Raji (cell line): ENCODE results near the gene MLANA.

Experiments used
- POLR2A ChIP-seq: IDR thresholded peaks from 2 replicates; pipeline ENCODE4 v1.6.1; 2011; ENCODE audit warnings: low read depth, low read length, control low read depth; ENCODE audit not compliant: insufficient read depth

Gene MLANA

DNA sequence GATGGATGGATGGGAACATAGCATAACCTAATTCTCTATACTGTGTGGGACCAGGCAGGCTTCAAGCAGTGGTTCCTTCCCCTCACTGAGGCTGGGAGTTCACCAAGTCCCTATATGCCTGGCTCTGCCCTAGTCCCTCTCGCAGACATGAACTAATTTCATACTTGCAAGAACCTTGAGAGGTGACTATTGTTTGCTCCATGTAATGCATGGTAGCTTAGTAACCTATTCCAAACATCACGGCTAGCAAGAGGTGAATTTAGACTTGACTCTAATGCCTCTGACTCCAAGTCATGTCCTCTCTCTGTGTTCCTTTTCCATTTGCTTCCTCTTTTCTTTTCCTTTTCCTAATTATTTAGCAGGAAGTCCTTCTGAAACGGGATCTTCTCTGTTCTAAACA lies 31.9 kb upstream of the MLANA start:
- no peak for TF ChIP-seq POLR2A

DNA sequence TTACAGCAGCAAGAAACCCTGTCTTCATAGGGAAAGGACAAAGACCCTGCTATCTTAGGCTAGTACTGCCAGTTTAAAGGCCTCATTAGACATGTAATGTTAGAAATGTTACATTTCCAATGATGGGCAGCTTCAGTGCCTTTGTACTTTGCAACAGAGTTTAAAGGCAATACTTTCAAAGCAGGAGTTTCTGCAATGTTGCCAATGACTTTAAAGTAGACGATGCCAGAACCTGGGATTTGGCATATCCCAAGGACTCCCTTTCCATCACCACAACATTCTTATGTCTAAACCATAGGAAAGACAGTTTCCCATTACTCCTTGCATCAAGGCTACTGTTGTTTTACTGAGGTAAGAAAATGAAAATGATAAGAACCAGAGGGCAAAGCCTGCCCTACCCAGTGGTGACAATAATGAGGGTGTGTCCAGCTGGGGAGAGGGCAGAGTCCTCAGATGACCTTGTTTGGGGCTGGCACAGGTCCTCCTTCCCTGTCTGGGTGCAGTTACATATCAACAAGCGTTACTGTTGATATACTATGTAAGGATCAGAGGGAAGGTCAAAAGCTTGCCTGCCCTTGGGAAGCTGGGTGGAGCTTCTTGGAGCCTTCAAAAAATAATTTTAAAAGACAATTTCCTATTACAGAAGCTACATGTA lies 27.5 kb upstream of the MLANA start:
- no peak for TF ChIP-seq POLR2A

DNA sequence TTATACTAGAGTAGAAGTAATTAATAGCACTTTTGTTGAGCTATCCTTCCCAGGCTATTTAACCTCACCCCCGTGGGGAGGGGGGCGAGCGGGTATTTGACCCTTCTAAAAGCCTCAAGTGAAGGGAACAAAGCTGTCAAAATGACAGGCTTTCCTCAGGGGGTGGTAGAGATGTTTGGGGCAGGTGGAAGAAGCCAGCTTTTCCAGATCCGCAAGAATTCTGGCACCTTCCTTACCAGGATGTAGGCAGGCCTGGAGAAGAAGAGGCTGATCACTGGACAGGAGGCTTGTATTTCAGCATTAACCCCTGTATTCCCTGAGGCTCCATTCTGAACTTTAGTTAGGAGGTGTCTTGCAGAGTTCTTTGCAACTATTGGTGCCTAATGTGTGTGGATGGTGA lies 26.2 kb upstream of the MLANA start:
- TF ChIP-seq POLR2A: no peak

DNA sequence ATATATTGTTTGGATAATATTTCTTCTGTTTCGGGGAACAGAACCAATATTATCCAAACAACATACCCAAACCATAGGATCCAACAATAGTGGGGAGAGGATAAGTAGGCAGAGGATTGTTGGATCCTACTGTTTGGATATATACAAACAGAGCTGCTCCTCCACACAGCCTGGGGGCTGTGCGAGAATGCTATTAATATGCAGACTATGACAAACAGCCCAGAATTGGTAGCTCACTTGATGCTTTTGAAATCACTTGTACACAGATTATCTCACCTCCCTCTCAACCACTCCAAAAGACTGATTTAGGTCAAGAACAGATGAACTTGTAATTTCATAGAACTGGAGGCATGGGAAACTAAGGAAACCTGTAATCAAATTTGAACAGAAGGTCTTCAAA lies 24.4 kb upstream of the MLANA start:
- no peak for TF ChIP-seq POLR2A

DNA sequence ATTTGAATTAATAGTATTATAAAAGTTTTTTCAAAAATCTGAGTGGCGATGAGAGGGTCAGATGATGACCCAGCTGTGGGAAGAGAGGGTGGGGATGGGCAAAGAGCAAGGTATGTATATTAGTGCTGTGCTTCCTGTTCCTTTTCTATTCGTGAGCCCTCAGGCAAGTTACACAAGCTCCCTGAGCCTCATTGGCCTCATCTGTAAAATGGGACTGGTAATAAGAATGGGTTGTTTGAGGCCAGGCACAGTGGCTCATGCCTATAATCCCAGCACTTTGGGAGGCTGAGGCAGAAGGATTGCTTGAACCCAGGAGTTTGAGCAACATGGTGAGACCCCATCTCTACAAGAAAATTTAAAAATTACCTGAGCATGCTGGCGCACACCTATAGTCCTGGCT lies 24.0 kb upstream of the MLANA start:
- TF ChIP-seq POLR2A: no peak

DNA sequence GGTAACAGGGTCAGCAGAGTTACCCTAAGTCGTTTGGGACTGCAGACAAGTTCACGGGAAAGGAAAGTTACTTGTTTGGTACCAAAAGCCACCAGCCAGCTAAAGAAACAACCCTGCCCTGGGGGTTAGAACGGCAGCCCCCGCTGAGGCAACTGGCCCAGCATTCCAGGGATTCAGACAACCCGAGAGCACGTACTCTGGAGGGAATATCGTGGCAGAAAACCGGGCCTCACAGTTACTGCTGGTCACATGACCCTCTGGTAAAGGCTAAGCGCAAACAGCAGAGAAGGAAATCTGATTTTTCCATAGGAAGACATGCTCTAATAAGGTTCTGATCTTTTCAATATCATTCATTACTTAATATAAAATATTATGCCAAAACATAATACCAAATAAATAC lies 22.5 kb upstream of the MLANA start:
- no peak for TF ChIP-seq POLR2A

DNA sequence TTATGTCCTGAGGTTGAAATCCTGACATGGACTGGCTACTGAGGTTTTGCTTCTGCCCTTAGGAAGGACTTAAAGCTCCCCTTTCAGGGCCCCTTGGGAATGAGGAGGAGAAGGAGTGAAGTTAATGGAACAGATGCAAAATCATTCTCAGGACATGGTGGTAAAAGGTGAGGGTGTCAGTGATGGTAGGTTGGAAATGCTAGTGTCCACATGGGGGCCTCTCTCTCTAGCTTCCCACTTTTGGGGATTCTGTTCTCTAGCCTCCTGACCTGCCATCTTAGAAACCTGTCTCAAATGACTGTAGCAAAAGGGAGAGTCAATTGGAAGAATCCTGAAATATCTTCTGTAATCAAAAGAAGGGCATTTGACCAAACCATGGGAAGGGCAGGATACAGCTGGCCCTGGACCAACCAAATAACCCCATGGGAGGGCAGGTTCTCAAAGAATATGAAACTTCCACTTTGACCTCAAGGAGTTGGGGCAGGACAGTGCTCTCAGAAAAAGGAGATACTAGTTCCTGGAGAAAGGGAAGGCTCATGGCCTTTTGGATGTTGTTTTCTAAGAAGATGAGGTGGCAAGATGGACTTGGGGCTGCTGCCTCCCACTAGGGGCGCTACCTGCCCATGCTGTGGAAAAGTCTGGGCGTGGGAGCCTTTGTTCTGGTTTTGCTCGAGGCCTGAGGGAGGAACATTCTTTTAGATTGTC lies 21.2 kb upstream of the MLANA start:
- no peak for TF ChIP-seq POLR2A

DNA sequence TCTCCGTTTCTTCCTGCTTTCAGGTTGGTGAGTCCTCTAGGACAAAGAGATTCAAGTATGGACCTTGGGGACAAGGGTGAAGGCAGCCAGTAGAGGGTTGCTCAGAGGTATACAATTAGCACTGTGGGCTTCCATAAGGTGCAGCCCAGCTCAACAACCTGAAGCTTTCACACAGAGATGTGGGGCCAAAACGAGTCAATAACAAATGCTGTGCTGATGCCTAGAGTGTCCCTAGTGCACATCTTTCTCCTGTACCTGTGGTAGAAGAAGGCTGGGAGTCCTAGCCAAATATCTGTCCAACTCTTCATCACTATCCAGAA lies 20.7 kb upstream of the MLANA start:
- no peak for TF ChIP-seq POLR2A

DNA sequence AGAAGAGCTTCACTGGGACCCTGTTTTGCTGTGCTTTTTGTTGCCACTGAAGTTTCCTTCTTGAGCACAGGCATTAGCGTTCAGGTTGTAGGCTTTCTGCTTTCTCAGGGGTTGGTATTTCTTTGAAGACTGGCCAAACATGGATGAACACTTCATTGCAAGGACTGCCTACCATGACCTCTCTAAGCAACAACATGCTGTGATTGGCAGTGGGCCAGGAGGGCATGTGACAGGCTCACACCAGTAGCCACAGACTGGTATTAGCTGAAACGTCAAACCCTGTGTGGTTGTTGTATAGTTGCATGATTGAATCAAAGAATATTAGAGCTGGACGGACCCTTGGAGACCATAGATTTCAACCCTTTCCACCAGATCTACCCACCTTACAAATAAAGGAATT lies 20.0 kb upstream of the MLANA start:
- no peak for TF ChIP-seq POLR2A

DNA sequence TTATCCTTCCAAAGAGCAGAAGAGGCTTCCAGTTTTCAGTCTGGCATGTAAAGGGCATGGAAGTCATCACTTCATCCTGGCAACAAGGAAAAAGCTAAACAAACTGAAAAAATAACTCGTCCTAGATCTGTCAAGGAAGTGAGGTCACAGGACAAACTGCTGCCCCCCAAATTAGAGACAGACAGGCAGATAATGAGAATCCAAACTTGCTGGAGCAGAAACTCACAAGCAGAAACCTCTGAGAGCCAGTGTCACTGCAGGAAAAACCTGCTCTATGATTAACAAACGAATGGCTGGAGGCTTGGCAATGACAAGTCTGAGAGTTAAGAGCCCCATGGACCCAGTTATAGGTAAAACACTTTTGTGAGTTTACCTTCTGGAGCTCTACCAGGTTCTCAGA lies 18.9 kb upstream of the MLANA start:
- no peak for TF ChIP-seq POLR2A

DNA sequence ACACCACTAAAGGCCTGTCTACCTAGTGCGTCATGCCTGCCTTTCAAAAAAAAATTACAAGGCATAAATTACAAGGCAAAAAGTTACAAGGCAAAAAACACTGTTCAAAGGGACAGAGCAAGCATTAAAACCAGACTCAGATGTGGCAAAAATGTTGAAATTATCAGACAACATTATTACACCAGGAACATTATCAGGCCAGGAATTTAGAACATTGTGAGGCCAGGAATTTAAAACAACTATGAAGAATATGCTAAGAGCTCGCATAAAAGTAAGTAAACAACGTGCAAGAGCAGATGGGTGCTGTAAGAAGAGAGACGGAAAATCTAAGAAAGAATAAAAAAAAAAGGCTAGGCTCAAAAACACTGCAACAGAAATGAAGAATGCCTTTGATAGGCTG lies 18.2 kb upstream of the MLANA start:
- TF ChIP-seq POLR2A: no peak

DNA sequence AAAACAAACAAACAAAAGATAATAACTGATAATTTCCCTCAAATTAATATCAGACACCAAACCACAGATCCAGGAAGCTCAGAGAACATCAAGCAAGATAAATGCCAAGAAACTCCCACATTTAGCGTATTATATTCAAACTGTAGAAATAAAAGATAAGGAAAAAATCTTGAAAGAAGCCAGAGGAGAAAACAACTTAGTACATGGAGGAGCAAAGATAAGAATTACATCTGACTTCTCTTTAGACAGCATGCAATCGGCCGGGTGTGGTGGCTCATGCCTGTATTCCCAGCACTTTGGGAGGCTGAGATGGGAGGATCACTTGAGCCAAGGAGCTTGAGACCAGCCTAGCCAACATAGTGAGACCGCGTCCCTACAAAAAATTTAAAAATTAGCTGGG lies 17.2 kb upstream of the MLANA start:
- no peak for TF ChIP-seq POLR2A

DNA sequence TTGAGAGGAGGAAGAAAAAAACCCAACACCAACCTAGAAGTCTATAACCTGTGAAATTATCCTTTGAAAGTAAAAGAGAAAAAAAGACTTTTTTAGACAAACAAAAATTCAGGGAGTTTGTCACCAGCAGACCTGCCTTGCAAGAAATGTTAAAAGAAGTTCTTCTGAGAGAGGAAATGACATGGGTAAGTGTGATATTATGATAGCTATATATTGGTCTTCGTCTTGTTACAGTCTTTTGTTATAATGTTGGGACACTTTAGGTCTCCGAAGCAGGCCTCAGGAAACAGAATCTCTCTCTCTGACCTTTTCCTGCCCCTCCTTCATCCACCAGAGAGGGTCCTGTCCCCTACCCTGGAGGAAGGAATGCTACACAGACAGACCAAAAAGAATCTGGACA lies 16.6 kb upstream of the MLANA start:
- no peak for TF ChIP-seq POLR2A

DNA sequence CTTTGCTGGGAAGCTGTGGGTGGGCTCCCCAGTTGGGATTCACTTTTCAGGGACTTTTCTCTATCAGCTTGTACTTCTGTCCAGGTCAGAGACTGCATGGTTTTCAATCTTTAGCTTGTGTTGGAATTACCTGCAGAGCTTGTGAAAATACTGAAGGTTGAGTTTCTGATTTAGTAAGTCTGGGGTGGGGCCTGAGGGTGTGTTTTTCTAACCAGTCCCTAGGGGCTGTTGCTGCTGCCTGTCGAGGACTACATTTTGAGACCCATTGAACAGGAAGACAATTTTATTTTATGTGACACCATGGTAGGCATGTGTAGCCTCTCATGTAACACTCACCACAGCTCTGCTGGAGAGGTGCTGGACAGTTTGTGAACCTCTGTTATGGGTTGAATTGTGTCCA lies 14.7 kb upstream of the MLANA start:
- no peak for TF ChIP-seq POLR2A

DNA sequence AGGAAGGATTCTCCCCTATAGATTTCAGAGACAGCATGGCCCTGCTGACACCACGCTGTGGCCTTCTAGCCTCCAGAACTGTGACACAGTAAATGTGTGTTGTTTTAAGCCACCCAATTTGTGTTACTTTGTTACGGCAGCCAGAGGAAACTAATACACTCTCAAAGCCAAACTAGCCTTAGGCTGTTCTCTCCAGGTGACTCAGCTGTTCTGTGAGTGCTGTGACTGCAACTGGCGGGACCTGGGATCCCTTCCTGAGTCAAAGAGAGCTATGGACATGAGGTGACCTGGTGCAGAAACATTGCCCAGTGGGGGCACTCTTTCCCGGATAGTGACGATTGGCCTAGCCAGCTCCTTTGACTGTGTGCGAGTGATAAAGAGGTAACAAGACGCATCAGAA lies 14.0 kb upstream of the MLANA start:
- TF ChIP-seq POLR2A: no peak

DNA sequence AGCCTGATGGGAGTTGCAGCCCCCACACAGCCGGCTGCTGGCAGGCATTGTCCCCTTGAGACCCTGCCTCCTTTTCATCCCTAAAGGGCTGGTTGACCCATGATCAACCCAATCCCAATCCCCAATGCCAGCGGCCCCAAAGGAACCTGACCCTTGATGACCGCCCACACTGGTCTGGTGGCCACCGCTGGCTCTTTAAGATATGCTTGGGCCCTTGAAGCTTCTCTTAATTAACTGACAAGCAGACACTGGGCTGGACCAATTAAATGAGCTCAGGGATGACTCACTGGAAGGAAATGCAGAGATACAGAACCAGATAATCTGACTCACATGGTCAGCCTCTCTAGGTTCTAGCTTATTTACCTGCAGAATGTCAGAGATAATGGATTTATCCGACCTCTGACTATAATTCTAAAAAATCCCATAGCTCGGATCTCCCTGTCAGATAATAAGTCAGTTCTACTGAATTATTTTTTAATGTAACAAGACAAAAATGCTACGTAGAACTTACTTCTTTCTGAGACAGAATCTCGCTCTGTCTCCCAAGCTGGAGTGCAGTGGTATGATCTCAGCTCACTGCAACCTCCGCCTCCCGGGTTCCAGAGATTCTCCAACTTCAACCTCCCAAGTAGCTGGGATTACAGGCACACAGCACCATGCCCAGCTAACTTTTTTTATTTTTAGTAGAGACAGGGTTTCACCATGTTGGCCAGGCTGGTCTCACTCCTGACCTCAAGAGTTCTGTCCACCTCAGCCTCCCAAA lies 11.1 kb upstream of the MLANA start:
- TF ChIP-seq POLR2A: no peak
